ENCODE data around the gene LIMA1. TPM values are rescaled to one million over a fixed set of nuclear protein-coding genes. Genes with fewer than 3 reads are reported as not detected.
A peak's percentile ranks its signal among the peaks of the same experiment; 100 is the strongest.
"Not testable (repeated sequence)": the region's sequence is repeated elsewhere in the genome, so short reads cannot be mapped to it uniquely, and the experiment has no call there.

LIMA1 gene
- total RNA-seq, 3 donors from 2014 or later, result 128 to 162 (median 156) TPM

DNA sequence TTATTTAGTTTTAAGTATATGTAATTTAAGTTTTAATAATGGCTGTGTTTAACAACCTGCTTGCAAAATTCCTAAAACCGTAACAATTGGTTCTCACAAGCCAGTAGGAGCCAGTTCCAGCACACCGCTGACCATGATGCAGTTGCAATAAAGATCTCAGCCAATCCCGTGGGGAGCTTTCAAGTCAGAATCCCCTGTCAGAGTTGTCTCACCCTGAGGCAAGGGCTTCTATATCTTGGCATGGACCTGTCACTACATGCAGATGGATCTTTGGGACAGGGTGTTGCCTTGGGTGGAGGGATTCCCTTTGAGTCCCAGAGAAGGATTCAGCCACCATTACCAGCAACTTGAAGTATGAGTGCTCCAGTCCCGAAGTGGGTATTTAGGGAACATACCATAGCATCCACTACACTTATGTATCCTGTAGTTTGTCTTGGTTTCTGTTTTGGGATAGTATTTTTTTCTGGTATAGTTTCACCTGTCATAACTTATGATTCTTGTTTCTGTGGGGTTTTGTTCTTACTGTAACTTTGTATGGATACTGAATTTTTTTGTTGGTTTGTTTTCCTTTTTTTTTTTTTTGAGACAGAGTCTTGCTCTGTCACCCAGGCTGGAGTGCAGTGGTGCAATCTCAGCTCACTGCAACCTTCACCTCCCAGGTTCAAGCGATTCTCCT is 30.1 kb upstream of the LIMA1 start:
- intact Hi-C loops (cut with DNase I; ENCODE audit: low total_unique reads), result no loop called here
- no peak for TF ChIP-seq POLR2AphosphoS5 (IDR thresholded peaks at IDR 0.05)
- TF ChIP-seq, protein P1, sequence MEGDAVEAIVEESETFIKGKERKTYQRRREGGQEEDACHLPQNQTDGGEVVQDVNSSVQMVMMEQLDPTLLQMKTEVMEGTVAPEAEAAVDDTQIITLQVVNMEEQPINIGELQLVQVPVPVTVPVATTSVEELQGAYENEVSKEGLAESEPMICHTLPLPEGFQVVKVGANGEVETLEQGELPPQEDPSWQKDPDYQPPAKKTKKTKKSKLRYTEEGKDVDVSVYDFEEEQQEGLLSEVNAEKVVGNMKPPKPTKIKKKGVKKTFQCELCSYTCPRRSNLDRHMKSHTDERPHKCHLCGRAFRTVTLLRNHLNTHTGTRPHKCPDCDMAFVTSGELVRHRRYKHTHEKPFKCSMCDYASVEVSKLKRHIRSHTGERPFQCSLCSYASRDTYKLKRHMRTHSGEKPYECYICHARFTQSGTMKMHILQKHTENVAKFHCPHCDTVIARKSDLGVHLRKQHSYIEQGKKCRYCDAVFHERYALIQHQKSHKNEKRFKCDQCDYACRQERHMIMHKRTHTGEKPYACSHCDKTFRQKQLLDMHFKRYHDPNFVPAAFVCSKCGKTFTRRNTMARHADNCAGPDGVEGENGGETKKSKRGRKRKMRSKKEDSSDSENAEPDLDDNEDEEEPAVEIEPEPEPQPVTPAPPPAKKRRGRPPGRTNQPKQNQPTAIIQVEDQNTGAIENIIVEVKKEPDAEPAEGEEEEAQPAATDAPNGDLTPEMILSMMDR (IDR thresholded peaks at IDR 0.05), result no peak
- no peak for TF ChIP-seq POLR2A (IDR thresholded peaks at IDR 0.05)

DNA sequence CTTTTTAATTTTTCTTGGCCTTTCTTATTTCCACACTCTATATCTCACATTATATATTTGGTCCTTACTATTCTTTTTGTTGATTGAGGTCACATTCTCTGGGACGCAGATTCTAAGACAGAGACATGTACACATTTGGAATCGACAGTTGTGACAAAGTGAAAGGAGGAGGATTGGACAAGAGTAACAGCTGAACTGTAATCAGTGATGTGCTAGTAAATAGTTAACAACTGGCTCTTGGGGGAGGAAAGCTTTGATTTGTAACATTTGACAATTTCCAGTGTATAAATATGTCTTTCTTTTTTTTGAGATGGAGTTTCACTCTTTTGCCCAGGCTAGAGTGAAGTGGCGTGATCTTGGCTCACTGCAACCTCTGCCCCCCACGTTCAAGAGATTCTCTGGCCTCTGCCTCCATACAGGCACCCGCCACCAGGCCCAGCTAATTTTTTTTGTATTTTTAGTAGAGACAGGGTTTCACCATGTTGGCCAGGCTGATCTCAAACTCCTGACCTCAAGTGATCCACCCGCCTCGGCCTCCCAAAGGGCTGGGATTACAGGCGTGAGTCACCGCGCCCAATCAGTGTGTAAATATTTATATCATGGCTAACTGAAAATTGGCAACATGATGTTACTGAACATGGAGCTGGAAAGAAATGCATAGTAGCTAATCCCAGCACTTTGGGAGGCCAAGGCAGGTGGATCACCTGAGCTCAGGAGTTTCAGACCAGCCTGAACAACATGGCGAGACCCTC is 28.7 kb upstream of the LIMA1 start:
- H3K4me3 ChIP-seq; intact Hi-C loops (cut with DNase I; ENCODE audit: low total_unique reads); H3K27ac ChIP-seq; H3K27me3 ChIP-seq; H3K9me3 ChIP-seq; H3K36me3 ChIP-seq; DNase-seq (ENCODE audit: low spot score in 2 of 2); H3K4me1 ChIP-seq: not testable (repeated sequence)

More for the DNA sequence above, 30.1 kb upstream of the LIMA1 start:
- Histone ChIP-seq H3K27ac (no peak overlapping the region), H3K27me3 (no peaks in the 10 kb centered on the region), H3K9me3 (no peaks in the 10 kb centered on the region), H3K4me3 (no peak overlapping the region), H3K4me1 (no peaks in the 10 kb centered on the region), H3K36me3 (no peaks in the 10 kb centered on the region)
- DNase-seq (ENCODE audit: low spot score in 2 of 2), result no peak

DNA sequence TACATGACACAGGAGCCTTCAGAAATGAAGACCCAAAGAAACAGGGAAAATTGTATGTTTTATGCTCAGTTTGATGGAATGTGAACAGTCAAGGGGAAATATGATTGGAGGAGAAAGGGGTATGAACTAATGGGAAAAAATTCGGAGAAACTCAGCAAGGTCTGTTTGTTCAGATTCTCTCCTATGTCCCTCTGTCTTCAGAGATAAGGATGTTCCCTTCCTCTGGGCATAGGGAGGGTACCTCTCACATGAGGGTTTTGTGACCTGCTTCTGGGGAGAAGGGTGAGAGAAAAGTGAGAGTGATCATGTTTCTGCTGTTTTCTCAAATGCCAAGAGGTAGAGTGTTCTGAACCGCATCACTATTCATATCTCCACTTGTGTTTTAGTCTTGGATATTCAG is 26.6 kb upstream of the LIMA1 start:
- no peaks in the 10 kb centered on the region for H3K36me3 ChIP-seq
- no peak for DNase-seq (ENCODE audit: low spot score in 2 of 2)
- H3K4me3 ChIP-seq, result no peak overlapping the region
- intact Hi-C loops (cut with DNase I; ENCODE audit: low total_unique reads), result no loop called here
- no peaks in the 10 kb centered on the region for H3K4me1 ChIP-seq
- TF ChIP-seq POLR2AphosphoS5 (IDR thresholded peaks at IDR 0.05) (no peak), POLR2A (IDR thresholded peaks at IDR 0.05) (no peak)
- TF ChIP-seq, protein P1 (IDR thresholded peaks at IDR 0.05), result no peak
- no peaks in the 10 kb centered on the region for H3K9me3 ChIP-seq
- no peaks in the 10 kb centered on the region for H3K27me3 ChIP-seq
- H3K27ac ChIP-seq, result no peak overlapping the region

DNA sequence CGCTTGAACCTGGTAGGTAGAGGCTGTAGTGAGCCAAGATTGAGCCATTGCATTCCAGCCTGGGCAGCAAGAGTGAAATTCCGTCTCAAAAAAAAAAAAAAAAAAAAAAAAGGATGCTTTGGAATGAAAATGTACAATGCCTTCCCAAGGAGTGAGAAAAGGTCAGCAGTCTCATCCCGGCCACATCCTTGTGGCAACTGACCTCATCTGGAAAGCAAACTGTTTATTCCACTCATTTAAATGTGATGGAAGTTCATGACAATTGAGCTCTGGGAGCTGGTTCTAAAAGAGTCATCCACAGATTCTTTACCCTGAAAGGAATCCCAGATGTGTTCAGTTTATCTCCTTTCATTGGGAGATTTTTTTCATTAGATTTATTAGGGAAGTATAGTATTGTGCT is 19.4 kb upstream of the LIMA1 start:
- Histone ChIP-seq H3K27ac (no peak overlapping the region), H3K27me3 (no peaks in the 10 kb centered on the region), H3K4me3 (no peak overlapping the region), H3K9me3 (no peaks in the 10 kb centered on the region), H3K36me3 (no peaks in the 10 kb centered on the region), H3K4me1 (no peaks in the 10 kb centered on the region)
- no peak for DNase-seq (ENCODE audit: low spot score in 2 of 2)
- TF ChIP-seq, protein P1 (IDR thresholded peaks at IDR 0.05), result no peak
- intact Hi-C loops (cut with DNase I; ENCODE audit: low total_unique reads), result no loop called here

DNA sequence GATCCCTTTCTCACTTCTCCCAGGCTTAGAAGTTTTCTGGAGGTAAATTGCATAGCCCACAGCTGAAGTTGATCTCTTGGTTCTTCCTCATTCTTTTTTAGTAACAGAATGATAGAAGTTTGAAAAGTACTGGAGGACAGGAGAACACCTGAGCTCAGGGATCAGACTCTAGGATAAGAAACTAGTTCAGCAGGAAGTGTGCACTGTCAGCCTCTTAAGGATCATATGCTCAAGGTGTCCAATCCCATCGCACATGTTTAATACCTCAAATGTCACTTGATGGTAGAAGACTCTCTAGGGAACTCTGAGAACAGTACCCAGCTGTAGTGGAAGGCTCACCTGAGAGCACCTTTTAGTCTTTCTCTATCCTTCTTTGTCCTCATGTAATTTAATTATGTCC is 14.7 kb upstream of the LIMA1 start:
- Histone ChIP-seq H3K4me3 (no peak overlapping the region), H3K4me1 (no peaks in the 10 kb centered on the region), H3K27ac (peak overlapping the region; percentile 55 to 64), H3K36me3 (no peaks in the 10 kb centered on the region), H3K27me3 (no peaks in the 10 kb centered on the region), H3K9me3 (no peaks in the 10 kb centered on the region)
- no peak for TF ChIP-seq POLR2A (IDR thresholded peaks at IDR 0.05)
- no peak for TF ChIP-seq POLR2AphosphoS5 (IDR thresholded peaks at IDR 0.05)
- TF ChIP-seq, protein P1 (IDR thresholded peaks at IDR 0.05), result no peak
- DNase-seq (ENCODE audit: low spot score in 2 of 2), result no peak
- intact Hi-C loops (cut with DNase I; ENCODE audit: low total_unique reads), result no loop called here
